Cardiac atrium fibroblast (primary cell): Measurements from ENCODE around the gene AP1AR. TPM values are rescaled to one million over a fixed set of nuclear protein-coding genes. Genes with fewer than 3 reads are reported as not detected.

Experiments used
- total RNA-seq: library from RNA; depleted of rRNA; stranded (reverse); fragments of >200 nt; gene quantifications from 2 replicates; pipeline ENCODE4 v1.2.3, GENCODE V29; 2015

AP1AR gene
- 7.6 and 9.0 TPM in 2 replicates for total RNA-seq

GRCh38 chr4:112231779-112232713 is at the start of gene AP1AR:
AP1AR (plus strand) TSS chr4:112231787; CDS start chr4:112232092, 305 bp downstream.

GRCh38 chr4:112296949-112297880 is 65.6 kb downstream of the AP1AR start, which contains the start of gene ALPK1:
ALPK1 (plus strand) TSS chr4:112297369.

Other genes with a start within 250 kb of the AP1AR start
- gene FAM241A, start 86.3 kb upstream of the AP1AR start, total RNA-seq = 3.4 and 3.8 TPM in 2 replicates
- 1.4 and 12.0 TPM in 2 replicates for gene TIFA, start 54.1 kb downstream of the AP1AR start, total RNA-seq
- gene ALPK1, start 65.6 kb downstream of the AP1AR start, total RNA-seq = 4.1 and 4.3 TPM in 2 replicates